Heart right ventricle (tissue), 16 donors: ENCODE data around the gene MYO1F. TPM values are rescaled to one million over a fixed set of nuclear protein-coding genes. Genes with fewer than 3 reads are reported as not detected.

Source experiments
- ATAC-seq, 8 donors: fragments of 200-7000 bp; cut with Tn5 transposase; one replicate each; pipeline ENCODE4 v1.9.1; 2020; ENCODE audit warnings: mild to moderate bottlenecking in 8 of 8, moderate library complexity in 8 of 8, moderate number of reproducible peaks in 1 of 8
- DNase-seq, 2 donors: peaks; one replicate each; pipeline ENCODE4 v3.0.0-alpha.2; 2020
- H3K27ac ChIP-seq, 10 donors: fragments of 200-600 bp; sonication (generic) in 2 of 10; one replicate each; pipeline versions ENCODE4 v1.5.0 to v1.8.0; 2020 to 2022; ENCODE audit warnings: mild to moderate bottlenecking in 3 of 10
- H3K27me3 ChIP-seq, 7 donors: fragments of 200-600 bp; one replicate each; pipeline ENCODE4 v1.8.0; 2021 to 2022; ENCODE audit warnings: mild to moderate bottlenecking in 2 of 7
- H3K36me3 ChIP-seq, 9 donors: fragments of 200-600 bp; sonication (generic) in 1 of 9; one replicate each; pipeline versions ENCODE4 v1.5.0 to v1.8.0; 2020 to 2022; ENCODE audit warnings: mild to moderate bottlenecking in 2 of 9
- H3K4me1 ChIP-seq, 9 donors: fragments of 200-600 bp; sonication (generic) in 1 of 9; one replicate each; pipeline versions ENCODE4 v1.5.0 to v1.8.0; 2020 to 2022; ENCODE audit warnings: mild to moderate bottlenecking in 4 of 9
- H3K4me3 ChIP-seq, 10 donors: fragments of 200-600 bp; sonication (generic) in 2 of 10; one replicate each; pipeline versions ENCODE4 v1.5.0 to v1.8.0; 2020 to 2022; ENCODE audit warnings: mild to moderate bottlenecking in 7 of 10, moderate library complexity in 2 of 10
- H3K9me3 ChIP-seq, 11 donors: fragments of 200-600 bp in 10 of 11; sonication (generic) in 2 of 11; one replicate each; pipeline versions ENCODE4 v1.5.0 to v1.8.0; 2013 to 2022; ENCODE audit warnings: mild to moderate bottlenecking in 2 of 11, control low read depth in 1 of 11, moderate library complexity in 1 of 11
- CTCF ChIP-seq, 9 donors: fragments of 200-600 bp; sonication (generic) in 2 of 9; IDR thresholded peaks; one replicate each; pipeline versions ENCODE4 v1.5.0 to v1.8.0; 2021 to 2022; ENCODE audit warnings: antibody characterized with exemption in 9 of 9, mild to moderate bottlenecking in 5 of 9, moderate library complexity in 1 of 9
- whole genome bisulfite sequencing, 2 donors: extraction: QIAGEN DNeasy Blood & Tissue Kit; methylation state at CpG; one replicate each; pipeline ENCODE4 v1.1.7; 2013; ENCODE audit warnings: inconsistent platforms in 1 of 2; 5-methylcytosine and 5-hydroxymethylcytosine counted together
- intact Hi-C, 10 donors: fragments of 100-400 bp; cut with DNase I; formaldehyde crosslinking; loops; one replicate each; pipeline versions ENCODE4 v1.11.1 to v1.14.2; 2022
- polyA plus RNA-seq, 2 donors: library from polyadenylated mRNA; stranded (reverse); fragments of 200-250 nt; gene quantifications; one replicate each; pipeline ENCODE4 v1.2.3, GENCODE V29; 2013
- total RNA-seq, 10 donors: library from RNA; stranded (reverse); fragmentation: NEBNext Ultra II Directional in 3 of 10; extraction: Animal tissue kit (Norgen Biotek cat#: 25700) in 3 of 10; gene quantifications; one replicate each; pipeline versions ENCODE4 v1.2.1 to v1.2.4, GENCODE V29; 2021 to 2023
- donor health status: Arrhythmogenic right ventricular cardiomyopathy.
- donor health status: ischemic (EF 13 %, LVEDD 7.1; RV severe dilation, severe dysfunction).
- donor health status: healthy with polysubstance abuse.
- donor health status: DM: no; HTN: yes; CAD: no.
- donor health status: DM: no; HTN: no; CAD: no.
- donor health status: ischemic (EF 25% LVEDD 6.9; RV normal size, moderate dysfunction).
- donor health status: ischemic (EF 25% LVEDD 5.7; RV mildly dilated, moderate dysfunction).
- donor health status: healthy.
- donor health status: DM: yes; HTN: yes; CAD: no.
- donor health status: Ischemic cardiomyopathy.
- donor health status: ischemic (EF 35%, LVEDD 5.7; RV mildly dilated, moderate dysfunction).
- donor health status: nonischemic (EF 11% LVEDD 7.7; RV severe dilation, severe dysfunction).
- donor health status: DM: yes; HTN: yes; CAD: no.
- donor health status: PGD.
- donor health status: ischemic (EF 29% LVEDD 5.4; RV normal size, mild dysfunction).
- donor health status: nonischemic (EF 23%, LVEDD 6.1; RV moderate dilation, normal function).

Gene MYO1F
- total and polyA plus RNA-seq, 12 donors, result 2.0 to 25.7 (median 6.5) TPM

DNA sequence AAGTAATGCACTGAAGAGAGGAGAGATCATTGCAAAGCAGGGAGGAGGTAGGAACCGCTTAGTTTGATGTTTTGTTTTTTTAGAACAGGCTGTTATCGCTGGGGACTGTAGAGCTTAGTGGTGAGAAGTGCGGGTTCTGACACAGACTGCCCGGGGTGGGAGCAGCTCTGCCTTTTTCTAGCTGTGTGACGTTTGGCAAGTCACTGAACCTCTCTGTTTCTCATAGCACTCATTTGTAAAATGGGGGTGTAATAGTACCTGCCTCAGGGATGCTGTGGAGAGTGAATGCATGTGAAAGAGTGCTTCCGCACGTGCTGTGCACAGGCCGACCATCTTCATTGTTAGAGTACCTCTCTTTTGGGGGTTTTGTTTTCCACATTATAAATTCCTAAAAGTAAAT is 94.1 kb downstream of the MYO1F start:
- Histone ChIP-seq H3K9me3 (no peaks in the 10 kb centered on the region), H3K4me3 (no peak overlapping the region), H3K27ac (no peak overlapping the region), H3K4me1 (peaks cover 11 to 65% (median 38%) of the 10 kb centered on the region in 9 donors), H3K27me3 (no peaks in the 10 kb centered on the region), H3K36me3 (peaks cover 0 to 97% (median 48%) of the 10 kb centered on the region in 9 donors)
- no peak for TF ChIP-seq CTCF (IDR thresholded peaks at IDR 0.05)
- no peak for ATAC-seq
- intact Hi-C loops, result no loop called here
- 89 to 93% methylated on average over 8 of the region's 8 CpGs for WGBS, 2 donors
- DNase-seq, result no peak

DNA sequence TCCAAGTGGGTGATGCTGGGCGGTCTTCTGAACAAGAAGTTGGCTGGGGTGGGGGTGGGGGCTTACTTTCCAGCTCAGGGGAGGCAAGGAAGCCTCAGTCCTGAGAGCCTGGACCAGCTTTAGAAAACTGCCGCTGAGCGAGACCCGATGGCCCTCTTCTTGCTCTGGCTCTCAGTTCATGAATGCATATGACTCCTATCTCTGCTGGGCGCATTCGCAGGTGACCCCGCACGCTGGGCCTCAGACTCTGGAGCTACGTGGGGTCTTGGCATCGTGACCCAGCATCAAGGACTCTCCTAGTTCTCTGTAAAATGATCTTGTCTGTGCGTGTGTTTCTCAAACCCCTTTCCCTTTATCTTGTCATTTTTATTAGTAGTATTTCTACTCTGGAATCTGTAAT is 94.5 kb downstream of the MYO1F start:
- DNase-seq (no peak), ATAC-seq (no peak)
- Histone ChIP-seq H3K9me3 (no peaks in the 10 kb centered on the region), H3K27ac (no peak overlapping the region), H3K4me3 (no peak overlapping the region), H3K27me3 (no peaks in the 10 kb centered on the region), H3K36me3 (peaks cover 0 to 97% (median 43%) of the 10 kb centered on the region in 9 donors), H3K4me1 (peaks cover 14 to 65% (median 43%) of the 10 kb centered on the region in 9 donors)
- no peak for TF ChIP-seq CTCF (IDR thresholded peaks at IDR 0.05)
- 84 to 88% methylated on average over 11 of the region's 11 CpGs for WGBS, 2 donors
- intact Hi-C loops, result no loop called here

DNA sequence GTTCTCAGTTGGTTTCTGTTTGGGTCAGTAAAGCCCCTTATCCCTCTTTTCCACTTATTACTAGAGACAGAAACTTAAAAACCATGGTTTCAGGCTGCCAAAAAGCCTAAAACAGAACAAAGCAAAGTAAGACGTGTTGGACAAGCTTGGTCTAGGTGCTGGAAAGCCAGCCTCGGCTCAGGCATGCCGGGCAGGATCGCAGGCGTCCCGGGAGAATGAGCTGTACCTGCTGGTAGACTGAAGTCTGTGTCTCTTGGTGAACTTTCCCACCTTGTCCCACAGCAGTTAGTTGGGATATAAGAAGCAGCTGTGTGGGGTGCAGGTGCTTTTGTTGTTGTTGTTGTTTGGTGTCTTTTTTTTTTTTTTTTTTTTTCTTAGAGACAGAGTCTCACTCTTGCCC is 95.6 kb downstream of the MYO1F start:
- Histone ChIP-seq H3K27ac (peak overlapping the region in 1 of 10 donors; percentile 10), H3K27me3 (no peaks in the 10 kb centered on the region), H3K36me3 (peaks cover 0 to 97% (median 33%) of the 10 kb centered on the region in 9 donors), H3K4me1 (peaks cover 14 to 63% (median 49%) of the 10 kb centered on the region in 9 donors), H3K4me3 (no peak overlapping the region), H3K9me3 (no peaks in the 10 kb centered on the region)
- no peak for TF ChIP-seq CTCF (IDR thresholded peaks at IDR 0.05)
- intact Hi-C loops, result no loop called here
- DNase-seq (no peak), ATAC-seq (no peak)
- 67 to 69% methylated on average over 6 of the region's 6 CpGs for WGBS, 2 donors

DNA sequence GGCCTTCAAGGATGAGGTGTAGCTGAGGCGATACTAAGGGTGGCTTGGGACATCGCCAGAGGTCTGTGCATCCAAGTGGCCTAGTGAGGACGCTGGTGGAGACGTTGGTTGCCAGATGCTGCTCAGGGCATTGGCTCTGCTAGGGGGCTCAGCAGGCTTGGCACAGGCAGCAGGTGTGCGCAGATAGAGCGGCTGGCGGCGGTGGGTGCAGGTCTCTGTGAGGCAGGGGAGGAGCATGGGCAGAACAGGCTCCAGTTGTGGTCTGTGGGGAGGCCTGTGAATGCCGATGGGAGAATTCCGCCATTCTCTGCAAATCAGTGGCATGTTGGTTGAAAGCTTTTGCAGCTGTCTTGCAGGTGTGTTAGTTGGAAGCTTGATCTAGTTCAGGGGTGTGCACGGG is 96.0 kb downstream of the MYO1F start:
- no peak for TF ChIP-seq CTCF (IDR thresholded peaks at IDR 0.05)
- no peak for DNase-seq
- H3K27ac ChIP-seq, result peak overlapping the region in 1 of 10 donors; percentile 10
- peaks cover 0 to 97% (median 28%) of the 10 kb centered on the region in 9 donors for H3K36me3 ChIP-seq
- WGBS, 2 donors, result 64 to 69% methylated on average over 11 of the region's 11 CpGs
- intact Hi-C loops, result no loop called here
- no peaks in the 10 kb centered on the region for H3K27me3 ChIP-seq
- peak in 4 of 8 donors; percentile 18 to 53 (median 28) for ATAC-seq
- H3K9me3 ChIP-seq, result no peaks in the 10 kb centered on the region
- H3K4me3 ChIP-seq, result no peak overlapping the region
- peaks cover 14 to 67% (median 51%) of the 10 kb centered on the region in 9 donors for H3K4me1 ChIP-seq
